T-helper 1 cell treated with Interleukin-12 subunit alpha and Interleukin-12 subunit beta and Interleukin-4 antibody, amounts not matched to agents 30 ng/mL and 1 ng/mL, for 36 hours (primary cell): ENCODE results near the gene EPB41. TPM values are rescaled to one million over a fixed set of nuclear protein-coding genes. Genes with fewer than 3 reads are reported as not detected.
"Not testable (repeated sequence)": the region's sequence is repeated elsewhere in the genome, so short reads cannot be mapped to it uniquely, and the experiment has no call there.

Experiments
- intact Hi-C: fragments of 100-400 bp; cut with micrococcal nuclease; formaldehyde crosslinking; loops from one replicate; pipeline ENCODE4 v1.15.1; 2024
- total RNA-seq: library from RNA; stranded (reverse); gene quantifications from 2 replicates; pipeline ENCODE4 v1.2.3, GENCODE V29; 2022

EPB41 gene
- total RNA-seq, 1 donor from 2014 or later: 125 TPM

DNA sequence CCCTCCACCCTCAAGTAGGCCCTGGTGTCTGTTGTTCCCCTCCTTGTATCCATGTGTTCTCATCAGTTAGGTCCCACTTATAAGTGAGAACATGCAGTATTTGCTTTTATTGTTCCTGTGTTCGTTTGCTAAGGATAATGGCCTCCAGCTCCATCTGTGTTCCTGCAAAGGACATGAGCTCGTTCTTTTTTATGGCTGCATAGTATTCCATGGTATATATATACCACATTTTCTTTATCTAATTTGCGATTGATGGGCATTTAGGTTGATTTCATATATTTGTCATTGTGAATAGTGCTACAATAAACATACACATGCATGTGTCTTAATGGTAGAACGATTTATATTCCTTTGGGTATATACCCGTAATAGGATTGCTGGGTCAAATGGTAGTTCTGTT is 178.3 kb downstream of the EPB41 start:
- intact Hi-C loops: not testable (repeated sequence)

- intact Hi-C loops: no loop called here
These were observed 180.1 kb downstream of the EPB41 start for GRCh38 chr1:29094433-29094832.

DNA sequence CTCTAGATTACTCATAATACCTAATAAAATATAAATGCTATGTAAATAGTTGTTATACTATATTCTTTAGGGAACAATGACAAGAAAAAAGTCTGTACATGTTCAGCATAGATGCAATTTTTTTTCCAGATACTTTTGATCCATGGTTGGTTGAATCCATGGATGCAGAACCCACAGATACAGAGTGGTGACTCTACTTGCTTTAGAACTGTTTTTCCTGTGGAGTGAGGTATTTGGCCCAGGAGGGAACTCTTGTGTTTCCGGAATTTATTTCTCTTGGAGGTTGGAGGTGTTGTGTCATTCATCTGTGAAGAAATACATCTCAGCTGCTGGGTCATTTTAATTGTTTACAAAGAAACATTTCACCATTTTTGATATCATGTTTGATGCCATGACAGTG is 180.6 kb downstream of the EPB41 start:
- intact Hi-C loops: no loop called here

DNA sequence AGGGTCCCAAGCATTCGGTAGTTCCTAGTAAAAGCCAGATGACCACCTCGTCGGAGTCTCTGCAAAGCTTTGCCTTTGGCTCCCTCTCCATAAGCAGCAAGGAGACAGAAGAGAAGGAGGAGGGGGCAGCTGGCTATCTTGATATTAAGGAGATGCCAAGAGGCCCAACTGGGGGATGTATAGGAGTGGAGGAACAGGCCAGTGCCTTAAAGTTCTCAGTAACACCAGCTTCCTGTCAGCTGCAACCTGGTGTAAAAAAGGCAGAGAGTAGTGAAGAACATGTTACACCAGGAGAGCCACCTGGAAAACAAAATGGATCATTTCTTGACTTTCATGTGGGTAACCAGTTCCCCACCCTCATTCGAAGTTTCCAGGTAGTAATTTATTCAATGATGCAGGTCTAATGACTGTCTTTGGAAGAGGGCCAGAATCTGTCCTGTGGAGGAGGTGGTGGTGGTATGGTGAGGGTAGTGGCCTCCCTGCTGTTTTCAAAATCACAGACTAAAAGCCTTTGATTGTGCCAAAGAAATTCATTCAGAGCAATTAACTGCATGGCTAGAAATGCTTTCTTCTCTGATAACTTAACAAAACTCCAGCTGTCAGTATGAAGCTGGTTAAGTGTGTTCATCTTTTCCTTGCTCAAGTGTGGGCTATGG is 182.0 kb downstream of the EPB41 start:
- intact Hi-C loops: no loop called here

DNA sequence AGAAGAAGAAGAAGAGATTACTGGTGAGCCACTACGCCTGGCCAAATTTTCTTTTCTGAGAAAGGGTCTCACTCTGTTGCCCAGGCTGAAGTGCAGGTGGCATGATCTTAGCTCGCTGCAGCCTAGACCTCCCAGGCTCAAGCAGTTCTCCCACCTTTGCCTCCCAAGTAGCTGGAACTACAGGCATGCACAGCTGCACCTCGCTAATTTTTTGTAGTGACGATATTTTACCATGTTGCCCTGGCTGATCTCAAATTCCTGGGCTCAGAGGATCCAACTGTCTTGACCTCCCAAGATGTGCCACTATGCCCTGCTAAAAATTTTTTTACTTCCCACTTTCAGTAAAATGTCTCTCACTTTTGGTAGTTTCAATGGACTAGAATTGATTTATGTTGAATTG is 184.9 kb downstream of the EPB41 start:
- intact Hi-C loops: no loop called here

DNA sequence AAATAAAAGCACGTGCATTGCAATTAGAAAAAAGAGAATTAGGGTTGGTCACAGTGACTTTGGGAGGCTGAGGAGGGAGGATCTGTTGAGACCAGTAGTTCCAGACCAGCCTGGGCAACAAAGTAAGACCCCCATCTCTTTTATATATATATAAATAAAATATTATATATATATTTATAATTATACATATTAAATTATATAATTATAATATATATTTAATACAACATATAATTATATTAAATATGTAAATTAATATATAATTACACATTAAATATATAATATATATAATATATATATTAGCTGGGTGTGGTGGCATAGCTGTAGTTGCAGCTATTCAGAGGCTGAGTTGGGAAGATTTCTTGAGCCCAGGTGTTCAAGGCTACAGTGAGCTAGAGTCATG is 186.1 kb downstream of the EPB41 start:
- intact Hi-C loops: no loop called here

- intact Hi-C loops: no loop called here
These were observed 191.5 kb downstream of the EPB41 start for GRCh38 chr1:29105822-29106221.

DNA sequence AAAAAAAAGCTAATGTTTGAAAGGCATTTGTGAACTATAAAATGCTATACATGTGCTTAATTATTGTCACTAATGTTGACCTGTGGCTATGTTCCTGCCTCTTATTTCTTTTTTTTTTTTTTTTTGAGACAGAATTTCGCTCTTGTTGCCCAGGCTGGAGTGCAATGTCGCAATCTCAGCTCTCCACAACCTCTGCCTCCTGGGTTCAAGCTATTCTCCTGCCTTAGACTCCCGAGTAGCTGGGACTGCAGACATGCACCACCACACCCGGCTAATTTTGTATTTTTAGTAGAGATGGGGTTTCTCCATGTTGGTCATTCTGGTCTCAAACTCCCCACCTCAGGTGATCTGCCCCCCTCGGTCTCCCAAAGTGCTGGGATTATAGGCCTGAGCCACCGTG is 193.7 kb downstream of the EPB41 start:
- intact Hi-C loops: not testable (repeated sequence)

GRCh38 chr1:29112705-29113412 is 198.5 kb downstream of the EPB41 start:
- intact Hi-C loops: no loop called here

DNA sequence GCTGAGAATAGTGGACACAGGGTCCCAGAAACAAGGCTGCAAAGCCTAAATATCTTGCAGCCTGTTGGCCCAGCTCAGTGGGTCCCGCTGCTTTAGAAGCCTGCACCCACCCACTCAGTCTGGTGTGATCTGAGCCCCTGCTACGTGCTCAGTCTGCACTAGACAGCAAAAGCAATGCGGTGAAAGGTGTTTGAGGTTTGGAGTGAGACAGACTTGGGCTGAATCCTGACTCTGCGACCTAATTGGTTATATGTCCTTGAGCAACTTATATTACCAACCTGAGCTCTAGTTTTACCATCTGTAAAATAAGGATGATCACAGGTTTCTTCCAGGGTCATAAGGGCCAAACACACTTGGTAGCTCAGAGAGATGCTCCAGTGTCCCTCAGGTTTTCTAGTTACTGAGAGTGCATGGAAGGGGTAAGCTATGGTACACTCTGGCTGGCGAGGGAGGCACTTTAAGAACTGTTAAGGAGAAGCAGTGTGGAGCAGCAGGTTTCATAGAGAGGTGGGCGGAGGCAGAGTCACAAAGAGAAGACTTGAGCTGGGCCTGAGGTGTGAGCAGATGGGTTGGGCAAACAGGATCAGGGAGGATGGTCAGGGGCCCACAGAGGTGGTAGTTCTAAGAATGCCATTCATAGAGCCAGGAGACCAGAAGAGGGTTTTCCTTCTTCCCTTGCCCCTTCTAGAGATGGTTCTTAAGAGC is 199.2 kb downstream of the EPB41 start:
- intact Hi-C loops: no loop called here

DNA sequence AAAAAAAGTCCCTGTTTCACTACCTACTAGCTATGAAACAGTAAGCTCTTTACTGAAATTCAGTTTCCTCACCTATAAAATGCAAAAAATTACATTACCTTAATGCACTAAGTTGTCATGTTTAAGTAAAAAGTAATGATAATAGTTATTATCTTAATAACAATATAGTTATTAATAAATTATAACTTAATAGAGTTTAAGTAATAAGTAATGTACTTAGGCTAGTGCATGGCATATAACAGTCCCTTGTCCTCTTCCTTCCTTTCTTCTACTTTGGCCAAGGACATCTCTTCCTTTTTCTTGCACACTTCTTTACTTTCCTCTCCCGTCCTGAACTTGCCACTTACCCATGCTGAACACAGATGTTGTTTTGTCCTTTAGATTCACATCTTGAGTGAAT is 200.3 kb downstream of the EPB41 start:
- intact Hi-C loops: no loop called here

DNA sequence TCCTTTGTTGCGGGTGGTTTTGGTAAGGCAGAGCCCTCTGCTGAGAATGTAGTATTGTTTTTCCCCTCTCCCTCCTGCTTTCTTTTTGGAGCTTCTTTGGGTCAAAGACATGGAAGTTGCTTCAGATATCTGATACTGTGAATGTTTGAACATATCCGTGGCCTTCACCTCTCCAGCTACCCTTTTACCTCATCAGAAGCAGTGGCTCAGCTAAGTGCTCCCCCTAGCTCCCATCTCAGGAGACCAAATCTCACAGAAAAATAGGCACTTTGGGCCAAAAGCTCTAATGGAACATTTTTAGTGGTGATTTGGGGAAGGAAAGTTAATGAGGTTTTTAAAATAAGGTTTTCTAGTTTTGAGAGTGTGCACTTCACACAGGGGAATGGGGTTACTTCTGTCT is 203.0 kb downstream of the EPB41 start:
- intact Hi-C loops: no loop called here

- intact Hi-C loops: no loop called here
These were observed 205.0 kb downstream of the EPB41 start for GRCh38 chr1:29119121-29119929.

GRCh38 chr1:29120367-29120766 is 206.0 kb downstream of the EPB41 start:
- intact Hi-C loops: loop anchor here (2.0 to 10.0 kb wide), 4 partner anchors 62 to 333 kb away; partner anchors contain the start of genes EPB41 and SRSF4

DNA sequence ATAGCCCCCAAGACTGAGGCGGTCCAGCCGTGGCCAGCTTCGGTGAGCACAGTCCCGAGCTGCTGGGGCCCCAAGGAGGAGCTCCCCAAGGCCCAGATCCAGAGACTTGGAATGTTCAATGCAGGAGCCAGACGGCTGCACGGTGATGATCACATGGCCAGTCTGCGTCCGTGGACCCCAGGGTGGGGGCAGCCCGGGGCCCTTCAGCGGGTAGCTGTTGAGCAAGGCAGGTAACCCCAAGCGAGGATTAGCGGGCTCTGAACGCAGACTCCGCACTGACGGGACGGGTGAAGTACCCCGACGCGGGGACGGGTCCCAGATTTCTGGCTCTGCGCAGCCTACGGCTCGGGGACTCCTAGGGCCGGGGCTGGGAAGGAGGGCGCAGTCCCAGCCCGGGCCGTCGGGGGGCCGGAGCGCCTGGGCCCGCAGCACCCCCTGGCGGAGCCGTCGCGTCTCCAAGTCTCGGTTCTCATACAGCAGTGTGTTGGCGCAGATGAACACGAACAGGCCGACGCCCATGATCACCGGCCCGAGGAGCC is 206.6 kb downstream of the EPB41 start:
- intact Hi-C loops: loop anchor here (1.0 to 10.0 kb wide), 5 partner anchors 61 to 334 kb away; partner anchors contain the start of genes EPB41 and SRSF4

DNA sequence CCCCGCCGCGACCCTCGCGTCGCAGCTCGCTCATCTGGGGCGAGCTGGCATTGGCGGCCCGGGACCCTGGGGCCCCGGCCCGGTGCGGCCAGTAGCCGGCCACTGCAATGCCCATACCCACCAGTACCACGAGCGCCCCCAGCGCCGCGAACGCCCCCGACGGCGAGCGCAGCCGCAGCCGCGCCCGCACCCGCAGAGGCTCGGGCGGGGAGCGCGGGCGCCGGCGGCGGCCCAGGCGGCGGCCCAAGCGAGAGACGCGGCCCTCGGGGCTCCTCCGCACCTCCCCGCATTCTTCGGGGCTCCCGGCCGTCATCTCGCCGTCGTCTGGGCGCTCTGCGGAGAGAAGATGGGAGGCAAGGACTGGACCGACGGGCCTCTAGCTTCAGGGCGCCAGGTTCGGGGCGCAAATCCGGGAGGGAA is 207.2 kb downstream of the EPB41 start:
- intact Hi-C loops: loop anchor here (1.0 to 10.0 kb wide), 5 partner anchors 61 to 334 kb away; partner anchors contain the start of genes EPB41 and SRSF4

GRCh38 chr1:29121936-29122681 is 207.7 kb downstream of the EPB41 start:
- intact Hi-C loops: loop anchor here (1.0 to 10.0 kb wide), 5 partner anchors 60 to 335 kb away; partner anchors contain the start of genes EPB41 and SRSF4

DNA sequence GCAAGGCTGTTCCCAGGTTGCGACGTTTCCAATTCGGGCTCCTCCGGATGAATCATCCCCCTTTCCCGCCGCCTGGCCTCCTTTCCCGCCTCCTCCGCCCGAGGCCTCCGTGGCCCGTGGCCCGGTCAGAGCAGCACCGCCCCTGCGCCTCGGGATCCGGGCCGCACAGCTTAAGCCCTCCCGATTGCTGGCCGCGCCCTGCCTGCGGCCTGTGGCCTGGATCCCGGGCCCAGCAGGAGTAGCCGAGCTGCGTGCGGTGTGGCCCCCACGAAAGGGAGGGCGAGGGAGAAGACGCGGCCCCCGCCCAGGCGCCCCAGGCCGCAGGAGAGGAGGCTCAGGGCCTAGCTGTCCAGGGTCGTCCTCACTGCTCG is 208.3 kb downstream of the EPB41 start:
- intact Hi-C loops: loop anchor here (5.0 to 10.0 kb wide), 3 partner anchors 60 to 335 kb away; partner anchors contain the start of genes EPB41 and SRSF4

- intact Hi-C loops: loop anchor here (5.0 to 10.0 kb wide), 3 partner anchors 59 to 336 kb away; partner anchors contain the start of genes EPB41 and SRSF4
These were observed 208.9 kb downstream of the EPB41 start for GRCh38 chr1:29123053-29123886.
